Activated CD8-positive, alpha-beta memory T cell treated with anti-CD3 and anti-CD28 coated beads, Interleukin-2, amount 50 U/mL, for 24 hours (primary cell): ENCODE data around the gene GIMAP4.
"Not testable (repeated sequence)": the region's sequence is repeated elsewhere in the genome, so short reads cannot be mapped to it uniquely, and the experiment has no call there.

Experiments
- DNase-seq: peaks from one replicate; pipeline ENCODE4 v3.0.0-alpha.2; 2020; ENCODE audit errors: extremely low read depth

Gene GIMAP4

DNA sequence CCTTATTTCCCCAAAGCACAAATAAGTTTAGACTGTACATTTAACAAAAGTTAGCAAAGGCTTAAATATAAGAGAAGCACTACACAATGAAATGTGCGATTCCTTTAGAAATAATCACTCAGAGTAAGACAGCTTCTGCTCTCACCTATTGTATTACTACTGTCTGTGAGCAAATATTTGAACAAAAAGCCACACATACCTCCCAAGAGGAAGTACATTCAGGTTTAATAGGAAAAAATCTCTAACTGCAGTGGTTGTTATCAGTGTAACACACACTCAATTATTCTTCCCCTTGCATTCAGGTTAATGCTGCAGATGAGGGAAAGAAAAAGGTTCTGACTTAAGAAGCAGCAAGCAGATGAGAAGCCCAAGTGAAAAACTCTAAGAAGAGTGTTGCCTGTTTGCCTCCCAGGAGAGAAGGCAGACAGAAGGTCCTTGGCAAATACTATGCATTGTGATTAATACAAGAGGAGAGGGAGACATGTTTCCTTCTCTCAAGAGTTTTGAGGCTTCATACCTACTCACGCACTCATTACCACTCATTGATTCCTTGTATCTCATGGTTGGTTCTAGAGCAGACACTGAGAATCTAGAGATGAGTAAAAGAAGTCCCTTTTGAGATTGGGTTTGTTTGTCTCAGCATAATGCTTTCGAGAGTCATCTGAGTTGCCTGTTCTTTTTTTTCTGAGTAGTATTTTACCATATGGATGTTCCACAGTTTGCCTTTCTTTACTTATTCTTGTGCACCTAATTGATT, 13.6 kb downstream of the GIMAP4 start:
- DNase-seq: no peak

DNA sequence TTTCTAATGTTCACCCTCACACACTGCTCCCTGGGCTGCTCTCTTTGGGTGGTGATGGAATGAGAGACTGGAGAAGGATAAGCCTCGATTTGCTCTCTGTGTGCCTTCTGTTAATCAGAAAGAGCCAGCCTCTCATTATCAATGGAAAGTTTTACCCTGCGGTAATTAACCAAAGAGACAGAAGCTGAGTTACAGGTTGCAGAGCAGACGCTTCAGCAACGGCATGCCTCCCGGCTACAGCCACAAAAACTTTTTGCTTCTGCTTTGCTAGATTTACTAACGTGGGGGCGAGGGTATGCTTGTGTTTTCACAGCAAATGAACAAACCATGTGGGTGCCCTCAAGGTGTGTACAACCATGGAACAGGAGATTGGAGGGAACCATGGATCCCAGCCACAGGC, 18.0 kb downstream of the GIMAP4 start:
- no peak for DNase-seq

DNA sequence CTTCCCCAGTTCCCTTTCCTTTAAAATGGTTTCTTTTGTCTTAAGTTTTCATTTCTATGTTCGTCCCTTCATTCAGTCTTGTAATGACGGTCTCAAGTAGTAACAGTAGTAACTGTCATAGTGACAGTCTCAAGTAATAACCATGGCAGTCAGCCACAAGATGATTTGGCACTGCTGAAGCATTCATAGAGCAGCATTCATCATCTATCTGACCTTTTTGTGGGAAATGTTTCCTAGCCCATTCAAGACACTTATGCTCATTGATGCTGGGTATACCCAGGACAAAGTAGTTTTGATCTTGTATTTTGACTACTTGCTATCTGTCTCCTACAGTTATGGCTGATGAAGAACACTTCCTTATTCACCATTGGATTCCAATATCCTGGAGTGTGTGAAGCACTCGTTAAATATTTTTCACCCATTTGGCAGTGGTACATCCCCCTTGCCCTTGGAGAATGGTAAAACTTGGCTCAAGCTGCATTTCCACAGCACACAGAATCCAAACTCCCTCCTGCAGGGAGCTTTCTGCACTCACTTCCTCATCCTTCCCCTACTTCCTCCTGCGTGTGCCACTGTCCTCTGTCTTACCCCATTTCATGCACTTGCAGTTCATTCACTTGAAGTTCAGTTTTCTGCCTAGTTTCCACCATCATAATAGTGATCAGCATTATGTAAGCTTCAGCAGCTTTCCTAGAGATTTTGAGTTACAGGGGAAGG, 19.0 kb downstream of the GIMAP4 start:
- no peak for DNase-seq

DNA sequence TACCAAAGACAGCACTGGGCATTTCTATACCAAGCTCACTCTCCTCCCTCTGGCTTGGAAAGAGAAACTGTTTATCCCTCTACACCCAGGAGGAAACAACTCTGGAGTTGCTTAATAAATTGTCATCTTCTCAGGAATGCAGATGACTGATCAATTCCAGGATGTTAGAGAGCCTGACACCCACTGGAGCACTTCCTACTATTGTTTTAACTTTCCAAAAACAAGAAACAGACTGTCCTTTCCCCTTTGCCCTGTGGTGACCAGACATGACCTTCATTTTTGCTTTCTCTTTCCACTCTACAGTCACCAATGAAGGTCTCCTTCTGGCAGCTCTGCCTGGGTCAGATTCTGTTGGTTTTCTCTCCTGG, 19.6 kb downstream of the GIMAP4 start:
- no peak for DNase-seq

DNA sequence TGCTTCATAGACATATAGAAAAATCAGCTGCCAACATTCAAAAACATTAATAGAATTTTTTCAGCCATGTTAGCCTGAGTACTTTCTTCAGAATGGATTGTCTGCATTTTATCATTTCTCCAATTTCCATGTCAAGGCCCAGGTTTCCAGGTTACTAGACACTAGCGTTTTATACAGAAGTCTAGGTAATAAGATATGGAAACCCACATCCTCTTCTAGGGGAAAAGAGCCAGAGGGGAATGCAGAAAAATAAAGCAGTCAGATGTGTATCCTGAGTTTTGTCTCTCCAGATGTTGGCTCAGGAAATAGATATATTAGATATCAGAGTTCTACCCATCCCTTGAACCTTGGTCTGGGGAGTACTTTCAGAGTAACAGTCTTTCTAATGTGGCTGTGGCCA, 20.4 kb downstream of the GIMAP4 start:
- no peak for DNase-seq

DNA sequence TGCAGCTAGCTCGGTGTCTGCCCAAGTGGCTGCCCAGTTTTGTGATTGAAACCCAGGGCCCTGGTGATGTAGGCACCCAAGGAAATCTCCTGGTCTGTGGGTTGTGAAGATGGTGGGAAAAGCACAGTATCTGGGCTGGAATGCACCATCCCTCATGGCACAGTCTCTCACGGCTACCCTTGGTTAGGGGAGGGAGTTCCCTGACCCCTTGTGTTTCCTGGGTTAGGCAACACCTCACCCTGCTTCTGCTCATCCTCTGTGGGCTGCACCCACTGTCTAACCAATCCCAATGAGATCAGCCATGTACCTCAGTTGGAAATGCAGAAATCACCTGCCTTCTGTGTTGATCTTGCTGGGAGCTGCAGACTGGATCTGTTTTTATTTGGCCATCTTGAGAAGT, 27.6 kb downstream of the GIMAP4 start:
- DNase-seq: no peak

DNA sequence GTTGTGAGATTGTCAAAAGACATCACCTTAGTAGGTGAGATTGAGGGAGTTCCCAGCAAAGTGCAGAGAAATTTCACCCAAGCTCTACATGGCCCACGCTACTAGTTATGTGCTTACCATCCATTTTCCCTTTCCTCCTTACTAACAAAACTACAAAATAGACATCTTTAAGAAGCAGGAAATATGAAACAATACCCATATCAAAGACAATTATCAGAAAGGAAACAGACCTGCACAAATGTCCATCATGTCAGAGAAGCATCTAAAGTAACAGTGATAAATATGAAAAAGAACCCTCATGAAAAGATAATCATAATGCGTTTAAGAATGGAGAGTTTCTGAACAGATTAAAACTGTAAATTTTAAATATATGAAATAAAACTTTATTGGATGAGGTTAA, 28.2 kb downstream of the GIMAP4 start:
- no peak for DNase-seq

DNA sequence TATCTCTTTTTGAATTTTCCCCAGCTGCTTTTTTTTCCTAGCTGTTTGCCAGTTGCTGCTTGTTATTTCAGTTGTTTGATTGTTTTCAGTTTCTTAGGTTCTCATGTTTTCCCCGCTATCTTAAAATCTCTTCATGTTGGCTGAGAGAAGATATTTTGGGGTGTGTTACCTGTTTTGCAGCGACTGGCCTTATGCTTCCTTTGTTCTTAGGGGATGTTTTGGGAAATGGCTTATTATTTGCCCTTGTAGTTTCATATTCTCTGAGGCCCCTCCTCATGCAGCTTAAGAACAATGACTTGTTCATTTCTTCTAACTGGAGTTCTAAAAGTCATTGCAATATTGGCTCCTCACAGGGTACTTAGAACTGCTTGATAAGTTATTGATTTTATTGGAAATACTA, 36.4 kb downstream of the GIMAP4 start:
- not testable (repeated sequence) for DNase-seq

DNA sequence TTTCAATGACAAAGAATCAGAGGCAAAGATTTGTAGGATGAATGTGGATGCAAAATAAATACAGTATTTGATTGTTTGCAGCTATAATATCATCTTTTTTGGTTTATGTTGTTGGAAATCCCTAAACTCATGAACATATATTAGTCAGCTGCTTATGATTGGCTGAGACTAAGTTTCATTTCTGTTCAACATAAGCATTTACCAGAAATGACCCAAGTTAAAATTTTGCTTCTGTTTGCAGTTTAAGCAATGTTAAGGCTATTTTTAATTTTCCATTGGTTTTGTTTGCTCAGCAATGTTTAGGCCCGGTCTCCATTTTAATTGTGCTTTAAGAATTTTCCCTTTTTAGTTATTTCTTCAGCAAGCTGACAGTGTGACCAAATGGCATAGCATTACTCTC, 43.0 kb downstream of the GIMAP4 start:
- no peak for DNase-seq

DNA sequence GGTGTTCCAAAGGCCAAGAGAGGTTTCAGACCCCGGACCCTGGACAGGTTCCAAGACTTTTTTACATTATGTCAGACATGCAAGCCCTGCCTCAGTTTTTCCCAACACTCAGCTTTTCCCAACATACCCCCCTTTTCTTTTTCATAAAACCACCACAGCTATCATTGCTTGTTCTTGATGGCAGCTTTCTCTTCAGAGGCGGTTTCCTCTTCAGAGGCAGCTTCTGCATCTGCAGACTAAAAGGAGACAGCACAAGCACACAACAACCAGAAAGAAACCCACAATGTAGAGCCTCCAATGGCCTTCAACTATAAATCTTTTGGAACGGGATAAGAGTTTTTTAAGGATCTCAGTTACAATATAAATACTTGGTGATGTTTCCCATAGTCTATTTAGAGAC, 45.7 kb downstream of the GIMAP4 start:
- no peak for DNase-seq

DNA sequence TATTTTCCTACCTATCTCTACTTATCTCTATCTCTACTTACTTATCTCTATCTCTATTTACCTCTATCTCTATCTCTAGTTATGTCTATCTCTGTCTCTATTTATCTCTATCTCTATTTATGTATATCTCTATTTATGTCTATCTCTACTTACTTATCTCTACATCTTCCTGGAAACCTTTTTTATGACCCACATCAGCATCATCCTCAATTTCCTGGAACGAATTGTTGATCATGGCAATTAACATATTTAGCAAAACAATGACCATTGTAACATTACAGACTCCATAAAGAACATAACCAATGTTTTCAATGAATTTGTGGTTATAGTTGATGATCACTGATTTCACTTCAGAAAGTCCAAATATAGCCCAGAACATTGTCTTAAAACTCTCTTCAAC, 46.7 kb downstream of the GIMAP4 start:
- no peak for DNase-seq

DNA sequence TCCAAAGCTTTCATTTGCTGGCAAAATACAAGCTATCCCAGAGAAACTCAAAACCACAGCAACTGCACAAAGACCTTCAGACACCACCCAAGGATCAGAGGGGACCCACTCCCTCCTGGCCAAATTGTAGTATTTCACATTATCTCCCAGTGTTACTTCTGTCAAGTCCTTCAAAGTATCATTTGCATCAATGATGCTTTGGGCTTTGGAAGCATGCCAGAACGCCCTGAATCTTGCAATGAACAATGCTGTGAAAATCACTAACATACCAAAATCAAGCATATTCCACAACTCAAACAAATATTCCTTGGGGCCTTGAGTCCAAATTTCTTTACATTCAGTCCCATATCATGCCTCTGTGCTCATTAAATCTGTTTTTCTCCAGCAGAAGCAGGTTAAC, 47.2 kb downstream of the GIMAP4 start:
- not testable (repeated sequence) for DNase-seq

DNA sequence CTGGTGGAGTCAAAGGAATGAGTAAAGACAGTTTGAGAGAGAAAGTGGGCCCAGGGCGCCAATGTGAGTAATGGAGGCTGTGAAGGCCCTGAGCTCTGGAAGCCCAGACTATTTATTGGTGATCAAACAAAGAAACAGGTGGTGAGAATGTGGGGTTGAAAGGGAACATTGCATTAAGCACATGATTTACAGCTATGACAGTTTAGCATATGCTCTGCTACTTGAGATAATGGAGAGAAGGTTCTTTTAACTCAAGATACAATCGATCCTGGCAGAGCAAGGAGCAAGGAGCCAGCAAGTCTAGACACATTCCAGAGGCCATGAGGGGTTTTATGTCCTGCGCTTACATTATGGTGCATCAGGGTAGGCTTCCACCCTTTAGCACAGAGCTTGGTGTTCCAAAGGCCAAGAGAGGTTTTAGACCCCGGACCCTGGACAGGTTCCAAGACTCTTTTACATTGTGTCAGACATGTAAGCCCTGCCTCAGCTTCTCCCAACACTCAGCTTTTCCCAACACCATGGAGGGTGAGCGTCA, 48.1 kb downstream of the GIMAP4 start:
- not testable (repeated sequence) for DNase-seq

DNA sequence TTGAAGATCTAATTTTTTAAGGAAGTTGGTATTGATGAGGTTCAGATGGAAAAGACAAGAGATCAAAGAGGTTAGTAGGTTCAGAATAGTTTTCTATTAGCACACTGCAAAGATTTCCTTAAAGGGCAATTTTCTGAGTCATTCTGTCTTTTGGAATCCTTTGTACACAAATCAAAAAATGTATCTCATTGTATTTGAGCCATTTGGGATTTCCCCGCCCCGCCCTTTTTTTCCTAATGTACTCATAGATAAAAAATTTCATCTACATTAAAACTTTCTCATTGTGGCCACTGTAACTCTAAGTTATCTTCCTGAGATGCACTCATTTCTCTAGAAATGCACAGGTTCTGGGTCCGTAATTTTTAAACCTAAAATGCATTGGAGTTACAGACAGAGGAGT, 52.9 kb downstream of the GIMAP4 start:
- no peak for DNase-seq

DNA sequence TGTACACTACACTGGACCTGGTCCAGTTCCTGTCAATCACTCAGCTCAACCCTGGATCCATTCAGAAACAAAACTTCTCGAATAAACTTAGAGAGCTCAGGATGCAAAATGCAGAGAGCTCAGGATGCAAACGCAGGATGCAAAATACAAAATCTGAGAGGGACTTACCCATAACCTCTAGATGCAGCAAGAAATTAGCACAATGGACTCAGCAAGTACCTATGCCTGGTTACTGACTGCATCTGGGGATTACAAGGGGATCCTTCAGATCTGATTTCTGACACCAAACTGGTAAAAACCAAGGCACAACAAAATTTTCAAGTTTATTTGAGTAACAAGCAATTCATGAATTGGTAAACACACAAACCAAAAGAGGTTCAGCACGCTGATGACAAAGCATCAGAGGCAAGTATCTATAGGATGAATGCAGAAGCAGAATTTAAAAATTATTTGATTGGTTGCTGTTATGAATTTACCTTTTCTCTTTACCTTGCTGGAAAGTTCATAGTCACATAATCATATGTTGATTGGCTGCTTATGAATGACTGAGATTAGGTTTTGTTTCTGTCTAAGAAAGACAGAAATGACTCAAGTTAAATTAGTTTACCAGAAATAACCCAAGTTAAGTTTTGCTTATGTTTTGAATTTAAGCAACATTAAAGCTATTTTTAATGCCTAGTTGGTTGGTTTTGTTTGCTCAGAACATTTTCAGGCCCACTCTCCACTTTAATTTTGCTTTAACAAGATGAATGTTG, 53.6 kb downstream of the GIMAP4 start:
- DNase-seq: no peak

DNA sequence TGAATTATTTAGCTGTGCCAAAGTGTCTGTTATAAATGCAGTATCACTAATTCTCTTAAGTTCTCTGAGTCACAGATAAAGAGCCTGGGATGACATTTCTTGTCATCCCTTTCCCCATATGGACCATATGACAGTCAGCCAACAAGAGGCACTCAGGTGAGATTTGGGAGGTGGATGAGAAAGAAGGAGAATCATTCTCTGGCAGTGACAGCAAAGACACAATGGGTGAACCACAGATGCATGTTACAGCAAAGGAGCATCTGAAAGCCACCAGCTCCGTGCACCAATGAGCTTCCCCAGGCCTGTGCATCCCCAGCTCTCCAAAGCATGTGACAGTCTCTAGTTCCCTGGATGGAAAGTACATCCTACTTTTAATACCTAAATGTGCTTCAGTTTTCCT, 54.2 kb downstream of the GIMAP4 start:
- no peak for DNase-seq
